ENCODE results near the gene CEP120.

CEP120 gene

DNA sequence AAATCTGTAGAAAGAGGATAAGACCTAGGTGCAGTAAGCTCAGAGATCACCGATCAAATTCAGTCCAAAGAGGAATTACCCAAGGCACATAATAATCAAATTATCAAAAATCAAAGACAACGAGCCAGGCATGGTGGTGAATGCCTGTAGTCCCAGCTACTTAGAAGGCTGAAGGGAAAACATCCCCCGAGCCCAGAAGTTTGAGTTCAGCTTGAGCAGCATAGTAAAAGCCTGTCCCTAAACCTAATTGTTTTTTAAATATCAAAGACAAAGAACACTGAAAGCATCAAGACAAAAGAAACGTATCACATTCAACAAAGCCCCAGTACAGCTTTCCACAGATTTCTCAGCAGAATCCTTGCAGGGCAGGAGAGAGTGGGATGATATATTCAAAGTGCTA, 122.9 kb downstream of the CEP120 start:
- Histone ChIP-seq H4K91ac (ENCODE audit: low read depth, low read length, poor library complexity) (no peak overlapping the region), H2BK5ac (ENCODE audit: low read length) (no peak overlapping the region), H3K4me2 (ENCODE audit: insufficient read depth, low read length, poor library complexity, severe bottlenecking) (no peak overlapping the region), H3K18ac (ENCODE audit: low read length) (no peak overlapping the region), H3K36me3 (replicated peaks in 1 of 2; ENCODE audit: control insufficient read depth in 2 of 2, insufficient read depth in 2 of 2, low read length in 2 of 2) (no peaks in the 10 kb centered on the region), H2AFZ (ENCODE audit: low read length) (no peak overlapping the region), H3K23ac (ENCODE audit: low read depth, low read length, poor library complexity) (no peak overlapping the region), H2AK5ac (ENCODE audit: low read depth, low read length) (no peak overlapping the region), H2BK12ac (ENCODE audit: low read length) (no peak overlapping the region), H3K4me3 (ENCODE audit: low read length in 2 of 2) (no peak overlapping the region), H3K27me3 (ENCODE audit: control insufficient read depth in 3 of 3, insufficient read depth in 3 of 3, low read depth in 1 of 3, low read length in 3 of 3) (no peaks in the 10 kb centered on the region), H3K27ac (replicated peaks; ENCODE audit: low read length) (no peak overlapping the region), H4K8ac (ENCODE audit: low read depth, low read length) (no peak overlapping the region), H3K9ac (ENCODE audit: low read depth, low read length, poor library complexity) (no peak overlapping the region), H3K9me3 (replicated peaks in 1 of 2; ENCODE audit: control insufficient read depth in 2 of 2, insufficient read depth in 1 of 2, low read depth in 1 of 2, low read length in 2 of 2) (peaks cover 0 to 3% of the 10 kb centered on the region in 2 donors), H3K14ac (ENCODE audit: low read length) (no peak overlapping the region), H3K4ac (ENCODE audit: low read length) (no peak overlapping the region), H2BK120ac (ENCODE audit: low read depth, low read length) (no peak overlapping the region), H3K79me1 (ENCODE audit: low read depth, low read length) (no peaks in the 10 kb centered on the region), H3K4me1 (ENCODE audit: control insufficient read depth in 2 of 2, insufficient read depth in 1 of 2, low read depth in 1 of 2, low read length in 2 of 2) (no peaks in the 10 kb centered on the region), H2BK15ac (ENCODE audit: low read length) (no peak overlapping the region)
- no CpG with 5 or more reads among the region's 4 CpGs for WGBS, 2 donors (ENCODE audit: extremely low coverage in 2 of 2, insufficient read length in 2 of 2, insufficient replicate concordance in 1 of 2)
- no peak for DNase-seq (ENCODE audit: low spot score)

DNA sequence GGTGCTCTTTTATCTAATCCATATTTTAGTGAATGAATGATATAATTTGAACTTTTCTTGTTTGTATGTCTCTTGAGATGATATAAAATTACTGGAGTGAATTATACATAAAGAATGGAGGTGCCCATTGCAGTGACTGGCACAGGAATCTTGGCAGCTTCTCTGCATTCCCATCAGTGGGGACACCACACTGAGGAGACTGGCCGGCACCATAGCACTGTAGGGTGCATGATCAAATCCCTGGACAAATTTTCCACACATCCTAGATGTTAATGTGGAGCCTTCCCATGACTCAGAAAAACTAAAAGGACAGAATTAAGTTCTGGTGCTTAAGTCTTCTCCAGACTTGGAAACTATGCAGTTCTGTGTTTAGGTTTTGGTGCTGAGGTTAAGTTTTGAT, 124.1 kb downstream of the CEP120 start:
- no peak overlapping the region for H3K4me2 ChIP-seq (ENCODE audit: insufficient read depth, low read length, poor library complexity, severe bottlenecking)

DNA sequence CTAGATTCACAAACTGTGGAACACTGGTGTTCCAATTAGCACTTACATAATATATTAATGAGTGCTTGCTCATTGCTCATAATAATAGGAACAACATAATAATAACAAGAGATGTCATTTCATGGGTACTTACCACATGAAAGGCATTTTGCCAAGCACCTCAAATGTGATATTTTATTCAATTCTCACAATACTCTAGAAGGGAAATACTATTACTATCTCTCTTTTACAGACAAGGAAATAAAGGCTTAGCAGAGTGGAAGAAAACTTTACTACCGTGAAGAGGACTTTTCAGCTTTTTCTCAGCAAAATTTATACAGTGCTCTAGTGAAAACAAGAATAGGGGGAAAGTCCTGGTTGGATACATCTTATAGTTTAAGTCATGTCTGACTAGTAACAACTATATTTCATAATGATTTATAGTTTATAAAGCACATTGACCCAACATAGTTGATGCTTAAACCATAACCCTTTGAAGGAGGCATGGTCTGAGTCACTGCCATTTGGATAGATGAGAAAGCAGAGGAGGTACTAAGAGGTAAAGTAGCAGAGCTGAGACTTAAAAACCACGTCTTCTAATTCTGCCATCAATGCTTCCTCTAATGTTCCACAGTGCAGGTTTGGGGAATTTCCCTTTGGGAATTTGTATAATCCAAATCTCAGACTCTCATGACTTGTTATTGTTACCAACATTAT, 124.7 kb downstream of the CEP120 start:
- Histone ChIP-seq H2BK15ac (ENCODE audit: low read length) (no peak overlapping the region), H3K23ac (ENCODE audit: low read depth, low read length, poor library complexity) (no peak overlapping the region), H3K36me3 (replicated peaks in 1 of 2; ENCODE audit: control insufficient read depth in 2 of 2, insufficient read depth in 2 of 2, low read length in 2 of 2) (no peaks in the 10 kb centered on the region), H3K4me1 (ENCODE audit: control insufficient read depth in 2 of 2, insufficient read depth in 1 of 2, low read depth in 1 of 2, low read length in 2 of 2) (no peaks in the 10 kb centered on the region), H3K14ac (ENCODE audit: low read length) (no peak overlapping the region), H2BK12ac (ENCODE audit: low read length) (no peak overlapping the region), H2AFZ (ENCODE audit: low read length) (no peak overlapping the region), H3K9ac (ENCODE audit: low read depth, low read length, poor library complexity) (no peak overlapping the region), H3K27me3 (ENCODE audit: control insufficient read depth in 3 of 3, insufficient read depth in 3 of 3, low read depth in 1 of 3, low read length in 3 of 3) (peaks cover 0 to 3% (median 0%) of the 10 kb centered on the region in 3 experiments), H2BK120ac (ENCODE audit: low read depth, low read length) (no peak overlapping the region), H2BK5ac (ENCODE audit: low read length) (no peak overlapping the region), H4K8ac (ENCODE audit: low read depth, low read length) (no peak overlapping the region), H3K4me3 (ENCODE audit: low read length in 2 of 2) (no peak overlapping the region), H3K4me2 (ENCODE audit: insufficient read depth, low read length, poor library complexity, severe bottlenecking) (no peak overlapping the region), H3K27ac (replicated peaks; ENCODE audit: low read length) (no peak overlapping the region), H4K91ac (ENCODE audit: low read depth, low read length, poor library complexity) (no peak overlapping the region), H2AK5ac (ENCODE audit: low read depth, low read length) (no peak overlapping the region), H3K79me1 (ENCODE audit: low read depth, low read length) (no peaks in the 10 kb centered on the region), H3K4ac (ENCODE audit: low read length) (no peak overlapping the region), H3K18ac (ENCODE audit: low read length) (no peak overlapping the region), H3K9me3 (replicated peaks in 1 of 2; ENCODE audit: control insufficient read depth in 2 of 2, insufficient read depth in 1 of 2, low read depth in 1 of 2, low read length in 2 of 2) (peaks cover 0 to 3% of the 10 kb centered on the region in 2 donors)
- WGBS, 2 donors (ENCODE audit: extremely low coverage in 2 of 2, insufficient read length in 2 of 2, insufficient replicate concordance in 1 of 2): no CpG with 5 or more reads among the region's 2 CpGs
- DNase-seq (ENCODE audit: low spot score): no peak

More for the DNA sequence above, 124.1 kb downstream of the CEP120 start:
- Histone ChIP-seq H2BK5ac (ENCODE audit: low read length) (no peak overlapping the region), H3K27me3 (ENCODE audit: control insufficient read depth in 3 of 3, insufficient read depth in 3 of 3, low read depth in 1 of 3, low read length in 3 of 3) (no peaks in the 10 kb centered on the region), H3K9ac (ENCODE audit: low read depth, low read length, poor library complexity) (no peak overlapping the region), H3K36me3 (replicated peaks in 1 of 2; ENCODE audit: control insufficient read depth in 2 of 2, insufficient read depth in 2 of 2, low read length in 2 of 2) (no peaks in the 10 kb centered on the region), H3K4ac (ENCODE audit: low read length) (no peak overlapping the region), H3K18ac (ENCODE audit: low read length) (no peak overlapping the region), H4K91ac (ENCODE audit: low read depth, low read length, poor library complexity) (no peak overlapping the region), H2BK15ac (ENCODE audit: low read length) (no peak overlapping the region), H3K9me3 (replicated peaks in 1 of 2; ENCODE audit: control insufficient read depth in 2 of 2, insufficient read depth in 1 of 2, low read depth in 1 of 2, low read length in 2 of 2) (peaks cover 0 to 3% of the 10 kb centered on the region in 2 donors), H3K27ac (replicated peaks; ENCODE audit: low read length) (no peak overlapping the region), H3K14ac (ENCODE audit: low read length) (no peak overlapping the region), H2AK5ac (ENCODE audit: low read depth, low read length) (no peak overlapping the region), H2BK12ac (ENCODE audit: low read length) (no peak overlapping the region), H3K79me1 (ENCODE audit: low read depth, low read length) (no peaks in the 10 kb centered on the region), H3K4me3 (ENCODE audit: low read length in 2 of 2) (no peak overlapping the region), H3K23ac (ENCODE audit: low read depth, low read length, poor library complexity) (no peak overlapping the region), H3K4me1 (ENCODE audit: control insufficient read depth in 2 of 2, insufficient read depth in 1 of 2, low read depth in 1 of 2, low read length in 2 of 2) (no peaks in the 10 kb centered on the region), H2BK120ac (ENCODE audit: low read depth, low read length) (no peak overlapping the region), H2AFZ (ENCODE audit: low read length) (no peak overlapping the region), H4K8ac (ENCODE audit: low read depth, low read length) (no peak overlapping the region)
- DNase-seq (ENCODE audit: low spot score): no peak
- no CpG with 5 or more reads among the region's 1 CpG for WGBS, 2 donors (ENCODE audit: extremely low coverage in 2 of 2, insufficient read length in 2 of 2, insufficient replicate concordance in 1 of 2)

DNA sequence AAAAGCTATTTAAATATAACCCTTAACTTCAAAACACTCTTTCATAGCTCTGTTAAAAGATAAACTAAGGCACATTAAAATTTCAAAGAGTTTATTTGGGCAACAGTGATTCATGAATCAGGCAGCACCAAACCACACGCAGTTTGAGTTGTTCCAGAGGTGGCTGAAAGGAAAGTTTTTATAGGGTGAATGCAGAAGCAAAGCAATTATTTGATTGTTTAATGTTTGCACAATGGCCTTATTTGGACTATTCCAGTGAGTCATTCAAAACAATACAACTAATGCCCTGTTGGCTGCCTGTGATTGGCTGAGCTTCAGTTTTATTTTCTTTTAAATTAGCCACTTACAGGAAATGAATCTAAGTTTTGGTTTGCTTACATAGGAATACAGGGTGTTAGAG, 125.3 kb downstream of the CEP120 start:
- H3K4me2 ChIP-seq (ENCODE audit: insufficient read depth, low read length, poor library complexity, severe bottlenecking): no peak overlapping the region
- H3K4me1 ChIP-seq (ENCODE audit: control insufficient read depth in 2 of 2, insufficient read depth in 1 of 2, low read depth in 1 of 2, low read length in 2 of 2): no peaks in the 10 kb centered on the region
- no peak overlapping the region for H3K4me3 ChIP-seq (ENCODE audit: low read length in 2 of 2)
- no peak overlapping the region for H2BK5ac ChIP-seq (ENCODE audit: low read length)
- no peak overlapping the region for H3K9ac ChIP-seq (ENCODE audit: low read depth, low read length, poor library complexity)
- no CpG with 5 or more reads among the region's 1 CpG for WGBS, 2 donors (ENCODE audit: extremely low coverage in 2 of 2, insufficient read length in 2 of 2, insufficient replicate concordance in 1 of 2)
- H4K8ac ChIP-seq (ENCODE audit: low read depth, low read length): no peak overlapping the region
- H3K27ac ChIP-seq (replicated peaks; ENCODE audit: low read length): no peak overlapping the region
- no peak overlapping the region for H2BK12ac ChIP-seq (ENCODE audit: low read length)
- H3K4ac ChIP-seq (ENCODE audit: low read length): no peak overlapping the region
- H2AK5ac ChIP-seq (ENCODE audit: low read depth, low read length): no peak overlapping the region
- H3K18ac ChIP-seq (ENCODE audit: low read length): no peak overlapping the region
- DNase-seq (ENCODE audit: low spot score): no peak
- H2BK15ac ChIP-seq (ENCODE audit: low read length): no peak overlapping the region
- H3K79me1 ChIP-seq (ENCODE audit: low read depth, low read length): no peaks in the 10 kb centered on the region
- H2AFZ ChIP-seq (ENCODE audit: low read length): no peak overlapping the region
- no peak overlapping the region for H3K14ac ChIP-seq (ENCODE audit: low read length)
- H3K23ac ChIP-seq (ENCODE audit: low read depth, low read length, poor library complexity): no peak overlapping the region
- H3K36me3 ChIP-seq (replicated peaks in 1 of 2; ENCODE audit: control insufficient read depth in 2 of 2, insufficient read depth in 2 of 2, low read length in 2 of 2): no peaks in the 10 kb centered on the region
- H4K91ac ChIP-seq (ENCODE audit: low read depth, low read length, poor library complexity): no peak overlapping the region
- peaks cover 0 to 3% (median 0%) of the 10 kb centered on the region in 3 experiments for H3K27me3 ChIP-seq (ENCODE audit: control insufficient read depth in 3 of 3, insufficient read depth in 3 of 3, low read depth in 1 of 3, low read length in 3 of 3)
- H3K9me3 ChIP-seq (replicated peaks in 1 of 2; ENCODE audit: control insufficient read depth in 2 of 2, insufficient read depth in 1 of 2, low read depth in 1 of 2, low read length in 2 of 2): peaks cover 0 to 3% of the 10 kb centered on the region in 2 donors
- no peak overlapping the region for H2BK120ac ChIP-seq (ENCODE audit: low read depth, low read length)

Data from neuronal stem cell (in vitro differentiated cells).